Measurements from ENCODE around the gene ASB4.

Gene ASB4

DNA sequence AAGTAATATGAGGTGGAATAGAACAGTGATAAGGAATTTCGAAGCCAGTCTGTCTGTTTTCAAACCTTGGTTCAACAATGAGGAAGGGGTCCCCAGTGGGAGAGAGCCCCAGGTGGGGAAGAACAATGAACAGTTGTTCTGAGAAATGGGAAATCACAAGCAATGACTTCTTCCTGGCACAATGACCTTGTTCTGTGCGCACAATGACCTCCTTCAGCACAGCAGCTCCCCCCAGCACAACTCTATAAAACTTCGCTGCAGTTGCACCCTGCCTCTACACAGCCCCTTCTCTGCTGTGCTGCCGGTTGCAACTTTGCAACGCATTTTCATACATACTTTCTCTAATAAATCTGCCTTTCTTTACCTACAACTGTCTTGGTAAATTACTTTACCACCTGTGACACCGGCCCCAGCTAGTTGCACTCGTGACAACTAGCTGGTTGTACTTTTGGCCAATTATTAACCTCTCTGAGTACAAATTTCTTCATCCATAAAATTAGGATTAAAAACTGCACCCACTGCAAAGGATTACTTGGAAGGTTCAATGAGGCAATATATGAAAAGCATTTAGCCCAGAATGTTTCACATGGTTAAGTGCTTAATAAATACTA lies 40.5 kb downstream of the ASB4 start:
- no peak for DNase-seq (ENCODE audit: low read depth)

DNA sequence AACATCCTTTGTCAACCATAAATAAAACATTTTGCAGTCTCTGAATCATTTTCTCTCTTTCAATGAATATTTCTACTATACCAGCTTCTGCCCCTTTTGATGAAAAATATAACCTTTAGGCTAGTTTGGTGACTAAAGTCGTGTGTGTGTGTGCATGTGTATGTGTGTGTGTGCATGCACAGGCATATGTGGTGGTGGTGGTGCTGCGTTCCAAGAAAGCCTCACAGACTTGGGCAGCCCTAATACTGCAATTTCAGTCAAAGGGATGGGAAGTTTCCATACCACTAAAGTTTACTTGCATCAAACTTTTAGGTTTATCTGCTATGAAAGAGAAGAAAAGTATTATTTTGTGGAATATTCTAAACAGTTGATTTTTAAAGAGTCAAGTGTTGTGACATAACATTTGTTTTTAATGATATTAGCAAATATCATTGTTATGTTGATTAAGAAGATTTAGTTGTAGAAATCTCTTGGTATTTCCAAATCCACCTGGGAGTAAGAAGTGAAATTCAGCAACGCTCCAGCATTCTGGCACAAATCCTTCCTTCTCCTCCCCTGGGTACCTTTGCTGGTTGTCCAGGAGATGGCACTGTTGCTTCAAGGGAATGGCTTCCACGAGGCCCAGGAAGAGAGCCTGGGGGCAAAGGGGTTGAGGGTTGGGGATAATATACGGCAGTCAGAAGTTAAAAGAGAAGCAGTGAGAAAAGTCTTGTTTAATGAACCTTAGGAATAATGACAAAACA lies 41.5 kb downstream of the ASB4 start:
- no peak for DNase-seq (ENCODE audit: low read depth)

- no peak for DNase-seq (ENCODE audit: low read depth)
Measured at GRCh38 chr7:95527776-95528250, 42.1 kb downstream of the ASB4 start.

DNA sequence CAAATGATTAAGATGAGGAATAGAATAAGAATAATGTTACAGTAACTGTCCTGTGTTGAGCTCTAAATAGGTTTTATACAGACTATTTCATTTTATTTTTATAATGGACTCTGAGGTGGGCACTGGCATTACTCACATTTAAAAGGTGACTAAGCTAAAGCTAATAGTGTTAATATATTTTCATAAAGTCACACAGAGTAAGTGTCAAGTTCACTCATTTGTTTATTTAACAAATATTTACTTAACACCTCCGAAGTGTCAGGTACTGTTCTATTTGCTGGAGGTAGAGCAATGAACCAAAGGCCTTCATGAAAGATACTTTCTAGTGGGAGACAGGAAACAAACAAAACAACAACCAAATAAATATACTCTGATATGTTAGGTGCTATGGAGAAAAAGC lies 44.0 kb downstream of the ASB4 start:
- no peak for DNase-seq (ENCODE audit: low read depth)

GRCh38 chr7:95530881-95531280 lies 45.1 kb downstream of the ASB4 start:
- no peak for DNase-seq (ENCODE audit: low read depth)

DNA sequence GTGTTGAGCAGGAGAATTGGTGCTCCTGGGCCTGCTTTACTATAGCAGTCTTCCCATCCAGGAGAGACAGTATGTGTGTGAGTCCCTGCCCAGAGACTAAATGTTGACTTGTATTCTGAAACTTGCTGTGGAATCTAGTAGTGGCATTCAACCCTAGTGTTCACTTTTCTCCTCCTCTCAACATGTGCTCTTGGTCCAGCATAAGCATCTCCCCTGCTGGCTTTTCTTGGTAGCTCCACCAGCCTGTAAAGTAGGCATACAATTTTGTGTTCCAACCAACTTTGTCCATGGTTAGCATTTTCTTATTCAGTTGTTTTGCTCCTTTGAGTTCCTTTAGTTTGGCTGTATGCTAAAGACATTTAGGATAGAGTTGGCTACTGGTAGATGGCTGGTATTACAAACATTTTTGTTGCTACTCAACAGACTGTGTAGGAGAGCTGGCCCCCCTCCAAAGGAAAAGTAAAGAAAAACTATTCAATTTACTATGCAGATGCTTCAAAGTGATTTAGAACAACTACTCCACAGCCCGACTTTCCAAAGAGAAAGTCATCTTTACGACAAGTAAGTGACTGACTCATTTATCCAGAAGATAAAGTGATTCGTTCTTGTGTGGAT lies 46.0 kb downstream of the ASB4 start:
- no peak for DNase-seq (ENCODE audit: low read depth)

- DNase-seq (ENCODE audit: low read depth) = no peak
Measured at GRCh38 chr7:95534796-95535195, 49.1 kb downstream of the ASB4 start.

- no peak for DNase-seq (ENCODE audit: low read depth)
Measured at GRCh38 chr7:95535662-95536061, 49.9 kb downstream of the ASB4 start.

DNA sequence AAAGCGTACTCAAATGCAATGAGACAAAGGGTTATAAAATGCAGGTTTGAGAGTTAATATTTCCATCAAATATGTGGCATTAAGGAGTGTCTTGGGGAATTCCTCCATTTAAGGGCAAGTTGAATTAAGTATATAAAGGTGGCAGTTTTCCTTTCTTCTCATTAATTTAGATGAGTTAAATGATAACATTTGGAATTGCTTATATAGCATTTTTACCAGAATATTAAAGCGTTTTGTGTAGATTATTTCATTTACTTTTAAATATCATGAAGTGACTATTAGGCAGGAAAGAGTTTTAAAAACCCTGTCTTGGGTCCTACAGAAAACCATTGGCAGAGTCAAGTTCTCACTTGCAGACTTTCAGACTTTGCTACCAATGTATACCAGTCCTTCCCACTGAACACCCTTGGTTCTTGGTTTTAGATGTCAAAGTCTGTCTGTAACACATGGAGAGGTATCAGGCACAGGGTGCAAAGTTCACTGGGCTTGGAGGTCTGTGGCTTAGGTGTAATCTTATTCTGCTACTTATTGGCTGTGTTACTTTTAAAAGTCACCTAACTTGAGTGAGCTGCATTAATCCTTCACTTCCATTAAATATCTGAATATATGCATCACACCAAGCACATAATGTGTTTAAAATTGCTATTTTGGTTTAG lies 51.0 kb downstream of the ASB4 start:
- DNase-seq (ENCODE audit: low read depth) = no peak

DNA sequence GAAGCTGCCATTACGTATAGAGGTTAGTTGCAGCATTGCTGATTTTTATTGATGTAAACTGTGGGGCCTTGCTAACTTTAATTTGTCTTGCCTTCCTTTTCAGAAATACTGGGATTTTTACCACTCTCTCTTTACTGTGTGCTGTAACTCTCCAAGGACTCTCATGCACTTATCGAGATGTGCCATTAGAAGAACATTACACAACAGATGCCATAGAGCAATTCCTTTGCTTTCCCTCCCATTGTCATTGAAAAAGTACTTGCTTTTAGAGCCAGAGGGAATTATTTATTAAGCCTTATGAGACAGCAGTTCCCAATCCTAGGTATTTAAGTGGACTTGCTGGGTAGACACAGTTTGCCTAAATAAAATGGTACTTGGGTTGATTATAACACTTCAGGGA lies 51.7 kb downstream of the ASB4 start:
- no peak for DNase-seq (ENCODE audit: low read depth)

DNA sequence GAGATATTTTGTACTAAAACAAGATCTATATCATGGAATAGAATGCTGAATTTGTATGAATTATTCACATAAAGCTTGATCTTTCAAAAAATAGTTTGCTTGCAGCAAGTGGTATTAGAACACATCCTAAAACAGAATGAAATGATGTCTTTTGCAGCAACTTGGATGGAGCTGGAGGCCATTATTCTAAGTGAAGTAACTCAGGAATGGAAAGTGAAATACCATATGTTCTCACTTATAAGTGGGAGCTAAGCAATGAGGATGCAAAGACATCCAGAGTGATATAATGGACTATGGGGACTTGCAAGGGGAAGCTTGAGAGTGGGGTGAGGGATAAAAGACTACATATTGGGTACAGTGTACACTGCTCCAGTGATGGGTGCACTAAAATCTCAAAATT lies 53.7 kb downstream of the ASB4 start:
- no peak for DNase-seq (ENCODE audit: low read depth)

DNA sequence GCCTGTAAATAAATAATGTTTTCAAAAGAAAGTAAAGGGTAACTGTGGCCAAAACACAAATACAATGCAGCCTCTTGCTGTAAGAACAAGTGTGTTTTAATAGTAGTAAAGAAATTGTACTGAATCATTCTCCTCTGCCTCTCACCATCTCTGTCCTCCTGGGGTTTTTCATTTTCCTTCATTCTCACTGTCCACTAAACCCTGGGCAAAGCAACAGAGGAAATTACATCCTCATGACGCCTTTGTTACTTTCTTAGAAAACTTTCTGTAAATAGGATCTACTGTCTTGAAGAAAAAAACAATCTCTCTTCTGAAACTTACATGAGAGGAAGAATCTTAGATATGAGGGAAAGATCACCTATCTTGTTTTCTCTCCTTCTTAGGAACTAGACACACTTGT lies 54.6 kb downstream of the ASB4 start:
- DNase-seq (ENCODE audit: low read depth) = no peak

GRCh38 chr7:95543312-95543711 lies 57.6 kb downstream of the ASB4 start:
- DNase-seq (ENCODE audit: low read depth) = no peak

GRCh38 chr7:95544171-95544570 lies 58.4 kb downstream of the ASB4 start:
- DNase-seq (ENCODE audit: low read depth) = no peak

- no peak for DNase-seq (ENCODE audit: low read depth)
Measured at GRCh38 chr7:95545007-95545615, 59.4 kb downstream of the ASB4 start.

DNA sequence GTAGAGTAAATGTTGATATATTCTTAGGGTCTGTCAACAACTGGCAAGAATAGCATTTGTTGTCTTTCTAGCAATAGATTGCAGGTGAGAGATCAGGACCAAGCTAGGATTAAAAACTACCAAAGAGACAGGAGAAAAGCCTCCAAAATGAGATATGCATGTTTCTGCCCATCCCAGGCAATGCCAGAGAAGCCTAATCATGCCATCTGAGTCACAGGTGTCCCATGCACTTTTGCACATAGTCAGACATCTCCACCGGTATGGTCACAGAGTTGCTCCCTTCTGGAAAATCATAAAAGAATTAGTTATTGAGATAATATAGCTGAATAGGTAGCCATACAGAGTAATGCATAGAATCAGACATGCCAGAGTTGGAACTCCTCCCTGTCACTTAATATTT lies 59.9 kb downstream of the ASB4 start:
- no peak for DNase-seq (ENCODE audit: low read depth)

- no peak for DNase-seq (ENCODE audit: low read depth)
Measured at GRCh38 chr7:95546647-95547046, 60.9 kb downstream of the ASB4 start.

DNA sequence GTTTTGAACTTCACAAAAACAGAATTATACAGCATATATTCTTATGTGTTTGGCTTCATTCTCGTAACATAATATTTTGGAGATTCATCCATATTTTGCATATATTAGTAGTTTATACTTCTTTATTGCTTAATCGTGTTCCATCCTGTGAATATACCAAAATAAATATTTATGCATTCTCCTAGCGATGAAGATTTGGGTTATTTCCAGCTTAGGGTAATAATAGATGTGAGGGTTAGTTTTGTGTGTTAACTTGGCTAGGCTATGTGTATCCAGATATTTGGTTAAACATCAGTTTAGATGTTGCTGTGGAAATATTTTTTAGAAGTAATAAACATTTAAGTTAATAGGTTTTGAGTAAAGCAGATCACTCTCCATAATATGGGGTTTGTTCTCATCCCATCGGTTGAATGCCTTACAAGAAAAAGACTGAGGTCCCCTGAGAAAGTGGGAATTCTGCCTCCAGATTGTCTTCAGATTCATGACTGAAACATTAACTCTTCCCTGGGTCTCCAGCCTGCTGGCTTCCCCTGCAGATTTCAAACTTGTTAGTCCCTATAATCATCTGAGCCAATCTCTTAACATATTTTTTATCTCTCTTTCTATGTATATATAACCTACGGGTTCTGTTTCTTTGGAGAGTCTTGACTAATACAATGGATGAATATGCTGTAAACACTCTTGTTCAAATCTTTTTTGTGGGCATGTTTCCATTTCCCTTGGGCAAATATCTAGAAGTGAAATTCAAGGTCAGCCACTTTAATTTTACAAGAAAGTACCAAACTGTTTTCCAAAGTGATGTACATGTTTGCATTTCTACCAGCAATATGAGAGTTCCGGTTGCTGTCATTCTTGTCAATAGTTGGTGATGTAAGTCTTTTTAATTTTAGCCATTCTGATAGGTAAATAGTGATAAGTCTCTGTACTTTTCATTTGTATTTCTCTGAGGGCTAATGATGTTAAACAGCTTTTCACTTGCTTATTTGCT lies 61.9 kb downstream of the ASB4 start:
- DNase-seq (ENCODE audit: low read depth) = no peak

DNA sequence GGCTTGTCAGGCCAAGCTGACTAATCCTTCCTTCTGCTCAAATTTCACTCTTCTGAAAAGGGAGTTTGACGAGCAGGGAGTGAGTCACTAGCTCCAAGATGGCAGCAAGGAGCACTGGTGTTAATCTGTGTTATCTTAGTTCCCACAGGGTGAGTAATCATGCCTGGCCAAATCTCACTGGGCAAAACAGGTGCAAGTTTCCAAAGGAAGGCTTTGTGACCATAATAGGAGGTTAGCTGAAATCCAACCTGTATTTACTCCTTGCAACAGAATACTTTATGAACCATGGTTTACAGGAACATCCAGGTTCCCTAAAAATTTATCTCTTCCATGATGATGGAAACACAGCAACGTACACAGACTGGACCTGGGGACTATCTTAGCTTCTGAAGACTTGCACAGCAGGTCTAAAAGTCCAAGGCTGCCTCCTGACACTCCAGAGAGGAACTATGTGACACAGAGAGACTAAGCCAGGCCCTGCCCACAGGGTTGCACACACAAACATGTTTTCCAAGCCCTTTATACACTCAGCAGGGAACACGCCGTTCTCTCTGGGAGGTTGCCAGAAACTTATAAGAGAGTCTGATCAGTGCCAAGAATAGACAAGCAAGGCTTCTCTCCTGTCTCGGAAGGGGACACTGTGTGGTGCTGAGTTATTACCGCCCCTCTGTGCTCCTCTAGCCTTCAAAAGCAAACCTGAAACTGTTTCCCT lies 64.2 kb downstream of the ASB4 start:
- no peak for DNase-seq (ENCODE audit: low read depth)

GRCh38 chr7:95550546-95550945 lies 64.8 kb downstream of the ASB4 start:
- no peak for DNase-seq (ENCODE audit: low read depth)

All from stimulated activated CD8-positive, alpha-beta memory T cell treated with anti-CD3 and anti-CD28 coated beads, Interleukin-12 subunit alpha, Interleukin-12 subunit beta, amount 100 ng/mL, for 4 hours (primary cell).